Progenitor cell of endocrine pancreas (in vitro differentiated cells): ENCODE results near the gene C17orf113. TPM values are rescaled to one million over a fixed set of nuclear protein-coding genes. Genes with fewer than 3 reads are reported as not detected.

Source experiments
- DNase-seq: peaks from one replicate; pipeline ENCODE4 v3.0.0; 2021; ENCODE audit warnings: low spot score; ENCODE audit not compliant: unreplicated experiment
- H3K27ac Mint-ChIP-seq: 2 replicates; pipeline ENCODE4 v1.8.0; 2021; ENCODE audit warnings: mild to moderate bottlenecking, moderate library complexity, mixed read lengths
- H3K27me3 Mint-ChIP-seq: 2 replicates; pipeline ENCODE4 v1.8.0; 2021; ENCODE audit warnings: mixed read lengths
- H3K36me3 Mint-ChIP-seq: 2 replicates; pipeline ENCODE4 v1.8.0; 2022; ENCODE audit warnings: mixed read lengths; ENCODE audit not compliant: insufficient read depth
- H3K4me1 Mint-ChIP-seq: 2 replicates; pipeline ENCODE4 v1.8.0; 2021; ENCODE audit warnings: low read depth, mixed read lengths
- H3K4me3 Mint-ChIP-seq: 2 replicates; pipeline ENCODE4 v1.8.0; 2021; ENCODE audit warnings: low read depth, mild to moderate bottlenecking, moderate library complexity, mixed read lengths
- H3K9me3 Mint-ChIP-seq: 2 replicates; pipeline ENCODE4 v1.8.0; 2021; ENCODE audit warnings: low read depth, mixed read lengths
- CTCF ChIP-seq: fragments of 200-600 bp; sonication (generic); IDR thresholded peaks from one replicate; pipeline ENCODE4 v1.5.0; 2021; ENCODE audit warnings: antibody characterized with exemption, mild to moderate bottlenecking; ENCODE audit not compliant: unreplicated experiment
- total RNA-seq: library from RNA; stranded (reverse); gene quantifications from 2 replicates; pipeline ENCODE4 v1.2.1, GENCODE V29; 2021

C17orf113 gene
- total RNA-seq, 1 donor from 2014 or later = 3.2 TPM

- no peaks in the 10 kb centered on the region for H3K36me3 Mint-ChIP-seq
- H3K9me3 Mint-ChIP-seq = no peaks in the 10 kb centered on the region
- DNase-seq = no peak
- no peaks in the 10 kb centered on the region for H3K4me1 Mint-ChIP-seq
- no peak overlapping the region for H3K4me3 Mint-ChIP-seq
- no peaks in the 10 kb centered on the region for H3K27me3 Mint-ChIP-seq
- no peak overlapping the region for H3K27ac Mint-ChIP-seq
- no peak for TF ChIP-seq CTCF
Measured at GRCh38 chr17:42039794-42040763, 10.3 kb downstream of the C17orf113 start.

- TF ChIP-seq CTCF = no peak
- H3K4me3 Mint-ChIP-seq = no peak overlapping the region
- H3K27me3 Mint-ChIP-seq = no peaks in the 10 kb centered on the region
- DNase-seq = no peak
- no peak overlapping the region for H3K27ac Mint-ChIP-seq
- H3K4me1 Mint-ChIP-seq = no peaks in the 10 kb centered on the region
- H3K9me3 Mint-ChIP-seq = no peaks in the 10 kb centered on the region
- H3K36me3 Mint-ChIP-seq = no peaks in the 10 kb centered on the region
Measured at GRCh38 chr17:42038221-42038973, 12.0 kb downstream of the C17orf113 start.

GRCh38 chr17:42034059-42034458 is 16.3 kb downstream of the C17orf113 start:
- Mint-ChIP-seq H3K27me3 (no peaks in the 10 kb centered on the region), H3K9me3 (no peaks in the 10 kb centered on the region), H3K4me3 (no peak overlapping the region), H3K36me3 (no peaks in the 10 kb centered on the region), H3K27ac (no peak overlapping the region), H3K4me1 (no peaks in the 10 kb centered on the region)
- no peak for TF ChIP-seq CTCF
- no peak for DNase-seq

- TF ChIP-seq CTCF = no peak
- H3K9me3 Mint-ChIP-seq = no peaks in the 10 kb centered on the region
- no peak overlapping the region for H3K27ac Mint-ChIP-seq
- no peak overlapping the region for H3K4me3 Mint-ChIP-seq
- DNase-seq = no peak
- H3K4me1 Mint-ChIP-seq = no peaks in the 10 kb centered on the region
- H3K27me3 Mint-ChIP-seq = peaks cover 4% of the 10 kb centered on the region
- no peaks in the 10 kb centered on the region for H3K36me3 Mint-ChIP-seq
Measured at GRCh38 chr17:42031584-42031983, 18.8 kb downstream of the C17orf113 start.

GRCh38 chr17:42028791-42029127 is 21.6 kb downstream of the C17orf113 start:
- peaks cover 4% of the 10 kb centered on the region for H3K27me3 Mint-ChIP-seq
- no peak overlapping the region for H3K27ac Mint-ChIP-seq
- H3K4me1 Mint-ChIP-seq = no peaks in the 10 kb centered on the region
- no peaks in the 10 kb centered on the region for H3K9me3 Mint-ChIP-seq
- no peak for DNase-seq
- TF ChIP-seq CTCF = no peak
- H3K4me3 Mint-ChIP-seq = no peak overlapping the region
- H3K36me3 Mint-ChIP-seq = peaks cover 4% of the 10 kb centered on the region
